ENCODE data around the gene GPER1.

GPER1 gene

GRCh38 chr7:1114088-1114487, 26.2 kb downstream of the GPER1 start:
- no peak for TF ChIP-seq REST (IDR thresholded peaks at IDR 0.05; ENCODE audit: insufficient read depth in 1 of 2, low read depth in 2 of 2, low read length in 2 of 2)
- no peak for TF ChIP-seq POLR2AphosphoS5 (IDR thresholded peaks at IDR 0.05; ENCODE audit: low read depth, low read length)
- TF ChIP-seq FOXP2 (optimal IDR thresholded peaks at IDR 0.05; ENCODE audit: borderline replicate concordance, extremely low read depth, extremely low read length, insufficient read depth), result no peak
- TF ChIP-seq TAF1 (IDR thresholded peaks at IDR 0.05; ENCODE audit: borderline replicate concordance, insufficient read depth, low read length), result no peak
- TF ChIP-seq SIN3A (IDR thresholded peaks at IDR 0.05; ENCODE audit: borderline replicate concordance, insufficient read depth, low read length), result no peak

- TF ChIP-seq POLR2AphosphoS5 (IDR thresholded peaks at IDR 0.05; ENCODE audit: low read depth, low read length), result no peak
Measured at GRCh38 chr7:1114505-1114904, 26.6 kb downstream of the GPER1 start.

GRCh38 chr7:1117321-1117928, 29.5 kb downstream of the GPER1 start:
- TF ChIP-seq TAF1 (IDR thresholded peaks at IDR 0.05; ENCODE audit: borderline replicate concordance, insufficient read depth, low read length), result no peak
- no peak for TF ChIP-seq REST (IDR thresholded peaks at IDR 0.05; ENCODE audit: insufficient read depth in 1 of 2, low read depth in 2 of 2, low read length in 2 of 2)
- no peak for TF ChIP-seq POLR2AphosphoS5 (IDR thresholded peaks at IDR 0.05; ENCODE audit: low read depth, low read length)
- no peak for TF ChIP-seq FOXP2 (optimal IDR thresholded peaks at IDR 0.05; ENCODE audit: borderline replicate concordance, extremely low read depth, extremely low read length, insufficient read depth)
- no peak for TF ChIP-seq SIN3A (IDR thresholded peaks at IDR 0.05; ENCODE audit: borderline replicate concordance, insufficient read depth, low read length)

- TF ChIP-seq SIN3A (IDR thresholded peaks at IDR 0.05; ENCODE audit: borderline replicate concordance, insufficient read depth, low read length) (no peak), POLR2AphosphoS5 (IDR thresholded peaks at IDR 0.05; ENCODE audit: low read depth, low read length) (no peak), TAF1 (IDR thresholded peaks at IDR 0.05; ENCODE audit: borderline replicate concordance, insufficient read depth, low read length) (no peak), FOXP2 (optimal IDR thresholded peaks at IDR 0.05; ENCODE audit: borderline replicate concordance, extremely low read depth, extremely low read length, insufficient read depth) (no peak), REST (IDR thresholded peaks at IDR 0.05; ENCODE audit: insufficient read depth in 1 of 2, low read depth in 2 of 2, low read length in 2 of 2) (no peak)
Measured at GRCh38 chr7:1119201-1119600, 31.3 kb downstream of the GPER1 start.

- TF ChIP-seq SIN3A (IDR thresholded peaks at IDR 0.05; ENCODE audit: borderline replicate concordance, insufficient read depth, low read length) (no peak), REST (IDR thresholded peaks at IDR 0.05; ENCODE audit: insufficient read depth in 1 of 2, low read depth in 2 of 2, low read length in 2 of 2) (no peak), TAF1 (IDR thresholded peaks at IDR 0.05; ENCODE audit: borderline replicate concordance, insufficient read depth, low read length) (no peak), FOXP2 (optimal IDR thresholded peaks at IDR 0.05; ENCODE audit: borderline replicate concordance, extremely low read depth, extremely low read length, insufficient read depth) (no peak), POLR2AphosphoS5 (IDR thresholded peaks at IDR 0.05; ENCODE audit: low read depth, low read length) (no peak)
Measured at GRCh38 chr7:1120791-1121190, 32.9 kb downstream of the GPER1 start.

All from PFSK-1 (cell line).